HG03108 (cell line): ENCODE data around the gene VPS13D.
"Not testable (repeated sequence)": the region's sequence is repeated elsewhere in the genome, so short reads cannot be mapped to it uniquely, and the experiment has no call there.

Source experiments
- ATAC-seq: cut with Tn5 transposase; IDR thresholded peaks from one replicate; pipeline ENCODE4 v1.9.1; 2021; ENCODE audit warnings: moderate library complexity; ENCODE audit not compliant: unreplicated experiment

VPS13D gene

DNA sequence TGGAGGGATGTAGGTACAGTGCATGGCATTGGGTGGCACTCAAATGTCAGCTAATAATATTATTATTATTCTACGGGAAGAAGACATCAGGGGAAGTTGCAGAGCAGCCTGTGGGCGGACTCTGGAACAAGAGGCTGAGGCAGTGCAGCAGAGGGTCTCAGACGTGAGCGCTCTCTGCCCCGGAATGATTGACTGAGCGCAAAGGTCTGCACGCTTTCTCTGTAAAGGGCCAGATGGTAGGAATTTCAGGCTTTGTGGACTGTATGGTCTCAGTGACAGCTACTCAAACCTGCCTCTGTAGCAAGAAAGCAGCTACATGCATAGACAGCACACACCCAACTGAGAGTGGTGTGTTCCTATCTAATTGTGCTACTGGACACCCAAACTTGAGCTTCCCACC lies 29.6 kb upstream of the VPS13D start:
- ATAC-seq: no peak

DNA sequence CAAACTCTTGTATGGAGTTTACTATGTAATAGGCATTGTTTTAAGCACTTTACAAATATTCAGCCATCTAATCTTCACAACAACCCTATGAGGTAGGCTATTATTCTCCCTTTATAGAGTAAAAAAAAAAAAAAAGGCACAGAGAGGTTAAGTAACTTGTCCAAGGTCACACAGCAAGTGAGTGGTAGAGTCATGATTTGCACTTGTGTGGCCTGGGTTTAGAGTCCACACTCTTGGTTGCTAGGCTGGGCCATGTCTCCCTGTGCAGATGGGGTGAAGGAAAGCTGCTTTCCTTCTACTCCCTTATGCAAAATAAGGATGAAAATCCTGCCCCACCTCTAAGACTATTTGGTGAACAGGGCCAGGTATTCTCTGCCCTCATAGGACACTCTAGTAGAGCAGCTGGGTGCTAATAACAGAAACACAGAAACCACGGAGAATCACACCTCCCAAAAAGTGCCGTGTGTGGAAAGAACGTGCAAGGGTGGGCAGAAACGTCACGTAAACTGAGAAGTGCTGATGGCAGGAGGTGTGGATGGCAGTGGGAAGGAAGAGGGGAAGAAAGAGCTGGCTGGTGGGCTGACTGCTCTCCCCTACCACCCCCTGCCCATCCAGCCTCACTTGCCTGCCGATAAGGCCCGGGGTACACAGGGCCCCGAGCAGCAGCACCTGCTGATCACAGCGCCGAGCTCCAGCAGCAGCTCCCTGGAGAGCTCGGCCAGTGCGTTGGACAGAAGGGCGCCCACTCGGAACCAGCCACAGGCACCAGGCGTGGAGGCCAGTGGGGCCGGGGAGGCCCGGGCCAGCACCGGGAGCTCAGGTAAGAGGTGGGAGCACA lies 28.3 kb upstream of the VPS13D start:
- ATAC-seq: no peak

DNA sequence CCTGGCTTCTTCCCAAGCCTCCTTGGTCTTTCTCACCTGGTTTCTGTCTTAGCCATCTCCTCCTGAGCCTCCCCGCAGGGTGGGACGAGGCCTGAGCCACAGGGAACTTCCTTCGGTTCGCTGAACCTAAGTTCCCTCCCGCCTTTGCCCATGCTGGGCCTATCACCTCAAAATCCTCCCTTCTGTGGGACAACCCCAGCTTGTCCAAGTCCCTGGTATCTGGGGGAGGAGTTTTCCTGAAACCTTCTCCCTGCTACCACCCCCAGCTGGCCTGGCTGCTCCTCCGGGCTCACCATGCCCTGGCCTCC lies 27.7 kb upstream of the VPS13D start:
- ATAC-seq: no peak

DNA sequence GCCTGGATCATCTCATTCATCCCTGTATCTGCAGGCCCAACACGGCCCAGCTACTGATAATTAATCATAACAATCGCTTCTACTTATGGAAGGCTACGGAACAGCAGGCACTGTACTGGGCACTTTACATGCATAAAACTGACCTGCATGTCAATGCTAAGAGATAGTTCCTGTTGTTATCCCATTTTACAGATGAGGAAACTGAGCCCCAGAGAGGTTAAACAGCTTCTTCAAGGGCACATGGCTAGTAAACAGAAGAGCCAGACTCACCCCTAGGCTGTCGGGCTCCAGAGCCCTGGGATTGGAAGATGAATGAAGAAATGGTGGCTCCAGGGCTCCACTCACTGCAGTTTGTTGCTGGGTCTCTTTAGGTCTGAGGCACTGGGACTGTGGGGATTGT lies 27.3 kb upstream of the VPS13D start:
- ATAC-seq: no peak

- no peak for ATAC-seq
These were observed 26.4 kb upstream of the VPS13D start for GRCh38 chr1:12203216-12204007.

DNA sequence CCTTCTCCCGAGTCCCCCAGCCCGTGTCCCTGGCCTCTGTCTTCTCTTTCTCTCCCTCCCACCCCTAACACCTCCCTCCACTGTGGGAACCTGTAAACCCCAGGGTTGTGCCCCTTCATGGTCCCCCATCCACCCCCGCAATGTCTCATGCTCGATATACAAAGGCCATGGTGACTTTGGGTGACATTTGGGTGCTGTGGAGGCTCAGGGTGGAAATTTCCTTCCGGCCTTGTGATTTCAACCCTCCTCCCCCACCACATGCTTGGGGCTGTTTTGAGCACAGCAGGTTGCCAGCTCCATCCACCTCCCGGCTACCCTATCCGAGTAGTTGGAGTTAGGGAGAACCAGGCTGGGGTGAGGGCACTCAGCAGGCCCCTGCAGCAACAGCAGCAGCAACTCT lies 25.7 kb upstream of the VPS13D start:
- ATAC-seq: no peak

DNA sequence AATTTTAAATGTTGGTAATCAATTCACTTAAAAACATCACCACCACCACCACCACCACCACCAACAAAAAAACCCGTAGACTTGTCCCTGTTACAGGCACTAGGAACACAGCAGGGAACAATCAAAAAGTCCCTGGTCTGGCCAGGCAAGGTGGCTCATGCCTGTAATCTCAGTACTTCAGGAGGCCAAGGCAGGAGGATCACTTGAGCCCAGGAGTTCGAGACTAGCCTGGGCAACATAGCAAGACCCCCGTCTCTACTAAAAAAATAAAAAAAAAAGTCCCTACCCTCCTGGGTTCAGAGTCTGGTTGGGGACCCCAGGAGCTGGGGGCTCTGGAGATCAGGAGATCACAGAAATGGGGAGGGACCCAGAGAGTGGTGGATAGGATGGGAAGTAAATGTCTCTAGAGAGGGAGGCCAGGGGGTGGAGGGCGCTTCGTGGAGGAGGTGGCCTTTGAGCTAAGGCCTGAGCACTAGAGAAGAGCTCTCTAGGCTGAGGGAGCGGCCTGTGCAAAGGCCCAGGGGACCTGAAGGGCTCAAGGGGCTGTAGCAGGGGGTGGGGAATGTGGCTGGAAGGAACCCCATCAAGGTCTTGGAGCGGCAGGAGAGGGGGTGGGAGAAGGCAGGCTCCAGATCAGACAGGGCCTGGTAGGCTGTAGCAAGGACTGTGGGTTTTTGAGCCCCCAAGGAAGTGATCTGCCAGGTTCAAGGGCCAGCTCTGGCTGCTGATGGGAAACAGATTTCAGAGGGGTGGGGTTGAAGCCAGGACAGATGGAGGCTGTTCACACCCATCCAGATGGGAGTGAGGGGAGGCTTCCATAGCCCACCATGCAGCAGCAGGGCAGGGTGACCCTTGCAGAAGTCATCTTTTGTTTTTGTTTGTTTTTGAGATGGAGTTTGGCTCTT lies 24.8 kb upstream of the VPS13D start:
- ATAC-seq: no peak

- ATAC-seq: no peak
These were observed 23.6 kb upstream of the VPS13D start for GRCh38 chr1:12206238-12206637.

- ATAC-seq: no peak
These were observed 22.9 kb upstream of the VPS13D start for GRCh38 chr1:12206792-12207424.

GRCh38 chr1:12208271-12208670 lies 21.6 kb upstream of the VPS13D start:
- no peak for ATAC-seq

DNA sequence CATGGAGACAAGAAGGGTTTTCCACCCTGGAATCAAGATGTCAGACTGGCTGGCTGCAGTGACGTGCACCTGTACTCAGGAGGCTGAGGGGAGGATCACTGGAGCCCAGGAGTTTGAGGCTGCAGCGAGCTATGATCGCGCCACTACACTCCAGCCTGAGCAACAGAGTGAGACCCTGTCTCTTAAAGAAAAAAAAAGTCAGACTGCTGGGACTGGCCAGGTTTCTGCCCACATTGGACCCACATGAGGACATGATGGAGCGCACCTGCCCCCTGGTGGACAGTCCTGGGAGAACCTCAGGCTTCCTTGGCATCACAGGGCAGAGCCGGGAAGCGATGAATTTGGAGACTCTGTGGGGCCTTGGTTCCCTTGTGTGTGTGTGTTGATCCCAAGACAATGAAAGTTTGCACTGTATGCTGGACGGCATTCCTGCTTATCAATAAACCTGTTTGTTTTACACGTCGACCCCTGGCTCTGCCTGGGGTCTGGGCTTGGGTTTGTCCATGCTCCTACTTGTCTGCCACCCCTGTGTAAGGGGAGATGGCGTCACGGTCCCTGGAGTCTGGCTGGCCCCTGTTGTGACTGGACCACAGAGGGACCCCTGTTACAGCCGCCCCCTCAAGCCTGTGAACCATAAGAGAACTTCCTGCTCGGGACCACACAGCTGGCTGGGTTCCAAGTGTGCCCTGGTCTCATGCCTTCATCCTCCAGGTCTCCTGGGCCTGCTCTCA lies 20.9 kb upstream of the VPS13D start:
- no peak for ATAC-seq

GRCh38 chr1:12209495-12209832 lies 20.4 kb upstream of the VPS13D start:
- ATAC-seq: no peak

DNA sequence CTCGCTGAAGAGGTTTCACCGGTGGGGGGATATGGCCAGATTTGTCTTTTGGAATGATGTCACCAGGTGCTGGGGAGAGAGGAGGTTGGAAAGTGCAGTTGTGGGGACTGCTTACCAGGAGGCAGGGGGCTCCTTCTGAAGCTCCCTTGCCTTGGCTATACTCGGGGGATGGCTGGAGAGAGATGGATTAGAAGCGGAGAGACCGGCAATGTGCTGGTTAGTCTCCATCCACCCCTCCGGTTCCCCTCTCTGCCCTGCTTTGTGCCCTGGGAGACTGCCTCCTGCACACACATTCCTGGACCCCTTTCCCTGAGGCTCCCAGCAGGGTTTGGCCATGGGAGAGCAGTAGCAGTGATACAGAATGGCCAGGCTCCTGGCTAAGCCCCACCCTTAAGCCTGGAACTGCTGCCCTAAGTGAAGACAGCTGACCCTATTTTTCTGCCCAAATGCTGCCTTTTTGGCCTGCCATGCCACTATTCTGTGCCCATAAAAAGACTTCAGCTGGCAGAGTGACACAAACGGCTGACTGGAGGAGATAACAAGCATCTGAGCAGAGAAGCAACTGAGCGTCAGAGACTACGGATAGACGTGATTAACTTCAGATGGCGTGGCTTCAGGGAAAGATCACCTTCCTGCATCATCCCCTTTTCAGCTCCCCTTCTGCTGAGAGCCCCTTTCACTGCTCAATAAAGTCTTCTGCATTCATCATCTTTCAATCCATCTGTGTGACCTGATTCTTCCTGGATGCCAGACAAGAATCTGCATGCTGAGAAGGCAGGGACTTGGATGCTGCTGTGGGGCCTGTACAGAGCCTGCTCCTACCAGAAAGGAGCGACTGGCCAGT lies 14.5 kb upstream of the VPS13D start:
- no peak for ATAC-seq

DNA sequence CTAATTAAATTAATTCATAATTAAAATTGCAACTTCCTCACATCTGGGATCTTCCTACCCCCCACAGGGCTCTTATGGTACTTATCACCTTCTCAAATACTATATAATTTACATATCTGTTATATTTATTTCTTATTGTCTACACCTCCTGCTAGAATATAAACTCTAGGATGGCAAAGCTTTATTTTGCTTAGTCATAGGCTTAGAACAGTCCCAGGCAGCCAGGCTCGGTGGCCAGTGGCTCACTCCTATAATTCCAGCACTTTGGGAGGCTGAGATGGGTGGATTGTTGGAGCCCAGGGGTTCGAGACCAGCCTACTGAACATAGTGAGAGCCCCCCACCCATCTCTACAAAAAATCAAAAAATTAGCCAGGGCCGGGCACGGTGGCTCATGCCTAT lies 10.0 kb upstream of the VPS13D start:
- no peak for ATAC-seq

DNA sequence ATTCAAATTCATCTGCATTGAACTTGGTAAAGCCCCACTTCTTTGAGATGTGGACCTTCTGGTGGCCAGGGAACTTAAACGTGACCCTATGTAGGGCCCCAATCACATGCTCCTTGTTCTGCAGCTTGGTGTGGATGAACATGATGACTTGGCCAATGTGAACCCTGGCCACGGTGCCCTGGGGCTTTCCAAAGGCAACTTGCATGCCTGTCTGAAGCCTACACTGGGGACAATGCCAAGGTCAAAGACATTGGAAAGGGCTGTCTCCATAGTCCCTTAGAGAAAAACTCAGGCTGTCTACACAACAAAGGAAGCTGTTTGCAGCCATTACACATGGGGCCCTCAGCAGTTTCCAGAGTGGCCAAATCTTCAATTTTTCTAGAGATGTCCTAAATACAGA lies 8.9 kb upstream of the VPS13D start:
- ATAC-seq: no peak

- ATAC-seq: not testable (repeated sequence)
These were observed 7.1 kb upstream of the VPS13D start for GRCh38 chr1:12222700-12223099.

DNA sequence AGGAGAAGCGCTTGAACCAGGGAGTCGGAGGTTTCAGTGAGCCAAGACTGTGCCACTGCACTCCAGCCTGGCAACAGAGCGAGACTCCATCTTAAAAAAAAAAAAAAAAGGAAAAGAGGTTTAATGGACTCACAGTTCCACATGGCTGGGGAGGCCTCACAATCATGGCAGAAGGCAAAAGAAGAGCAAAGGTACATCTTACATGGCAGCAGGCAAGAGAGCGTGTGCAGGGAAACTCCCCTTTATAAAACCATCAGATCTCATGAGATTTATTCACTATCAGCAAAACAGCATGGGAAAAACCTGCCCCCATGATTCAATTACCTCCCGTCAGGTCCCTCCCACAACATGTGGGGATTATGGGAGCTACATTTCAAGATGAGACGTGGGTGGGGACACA lies 5.7 kb upstream of the VPS13D start:
- ATAC-seq: not testable (repeated sequence)

GRCh38 chr1:12228979-12229378 lies 851 bp upstream of the VPS13D start:
- ATAC-seq: no peak

GRCh38 chr1:12229386-12229834 lies 420 bp upstream of the VPS13D start:
- no peak for ATAC-seq
